DMS53 treated with DMSO at 0.1 percent for 48 hours (cell line): ENCODE measurements around the gene COPG2.
A peak's percentile ranks its signal among the peaks of the same experiment; 100 is the strongest.

Source experiments
- DNase-seq: peaks from one replicate; lab custom pipeline; 2025; ENCODE audit not compliant: unreplicated experiment; lab: John Stamatoyannopoulos, UW

Gene COPG2

GRCh38 chr7:130506358-130506757, 162.2 kb downstream of the COPG2 start:
- DNase-seq: no peak

- DNase-seq: no peak
Measured at GRCh38 chr7:130505753-130506152, 162.8 kb downstream of the COPG2 start.

- no peak for DNase-seq
Measured at GRCh38 chr7:130500910-130501309, 167.6 kb downstream of the COPG2 start.

- DNase-seq: no peak
Measured at GRCh38 chr7:130500463-130500862, 168.1 kb downstream of the COPG2 start.

- DNase-seq: no peak
Measured at GRCh38 chr7:130494431-130494858, 174.1 kb downstream of the COPG2 start.

- no peak for DNase-seq
Measured at GRCh38 chr7:130493275-130493873, 175.2 kb downstream of the COPG2 start.

GRCh38 chr7:130492523-130493274, 175.8 kb downstream of the COPG2 start:
- DNase-seq: no peak

GRCh38 chr7:130491841-130492522, 176.6 kb downstream of the COPG2 start, which contains the start of gene MEST:
Gene MEST, plus strand, starts transcription at chr7:130492085. Its CDS starts 229 bp downstream, at chr7:130492314.
- no peak for DNase-seq

- no peak for DNase-seq
Measured at GRCh38 chr7:130490888-130491804, 177.4 kb downstream of the COPG2 start.

GRCh38 chr7:130490311-130490791, 178.2 kb downstream of the COPG2 start:
- DNase-seq: no peak

GRCh38 chr7:130489140-130489983, 179.2 kb downstream of the COPG2 start:
- no peak for DNase-seq

GRCh38 chr7:130488392-130489139, 180.0 kb downstream of the COPG2 start:
- DNase-seq: no peak

- no peak for DNase-seq
Measured at GRCh38 chr7:130486954-130487436, 181.6 kb downstream of the COPG2 start.

GRCh38 chr7:130486114-130486953, 182.2 kb downstream of the COPG2 start:
- peak; percentile 98 for DNase-seq

GRCh38 chr7:130485734-130486113, 182.8 kb downstream of the COPG2 start:
- DNase-seq: no peak

GRCh38 chr7:130483031-130483430, 185.5 kb downstream of the COPG2 start:
- DNase-seq: no peak

- DNase-seq: no peak
Measured at GRCh38 chr7:130481898-130482297, 186.7 kb downstream of the COPG2 start.
